GM18870 (cell line): Measurements from ENCODE around the gene CTCF.

ENCODE experiments used
- ATAC-seq: cut with Tn5 transposase; IDR thresholded peaks from one replicate; pipeline ENCODE4 v1.9.1; 2021; ENCODE audit warnings: moderate library complexity; ENCODE audit not compliant: unreplicated experiment

The CTCF gene

DNA sequence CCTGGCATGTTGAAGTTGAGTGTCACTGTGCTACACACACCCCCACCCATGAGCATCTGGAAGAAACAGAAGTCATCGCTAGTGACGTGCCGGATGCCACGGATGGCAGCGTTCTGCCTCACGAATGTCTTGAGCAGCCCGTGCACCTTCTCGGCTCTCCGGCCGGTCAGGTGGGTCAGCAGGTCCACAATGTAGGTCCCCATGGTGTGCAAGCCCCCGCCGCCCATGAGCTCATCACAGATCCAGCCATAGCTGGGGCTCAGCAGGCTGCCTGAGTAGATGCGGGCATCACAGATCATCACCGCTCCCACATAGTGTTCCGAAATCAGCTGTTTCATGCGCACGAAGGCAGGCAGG is 113.2 kb downstream of the CTCF start:
- ATAC-seq, result no peak

DNA sequence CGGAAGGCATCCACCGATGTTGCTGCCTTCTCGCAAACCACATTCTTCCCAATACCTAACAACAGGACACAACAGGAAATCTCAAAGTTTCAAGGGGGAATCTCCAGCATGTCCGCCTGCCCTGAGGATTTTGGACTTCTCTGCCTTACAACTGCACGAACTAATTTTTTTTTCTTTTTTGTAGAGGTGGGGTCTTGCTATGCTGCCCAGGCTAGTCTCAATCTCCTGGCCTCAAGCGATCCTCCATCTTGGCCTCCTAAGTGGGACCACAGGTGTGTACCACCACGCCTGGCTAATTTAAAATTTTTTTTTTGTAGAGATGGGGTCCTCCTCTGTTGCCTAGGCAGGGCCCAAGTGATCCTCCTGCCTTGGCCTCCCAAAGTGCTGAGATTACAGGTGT is 113.7 kb downstream of the CTCF start:
- ATAC-seq, result no peak

GRCh38 chr16:67676516-67676915 is 114.2 kb downstream of the CTCF start:
- no peak for ATAC-seq

DNA sequence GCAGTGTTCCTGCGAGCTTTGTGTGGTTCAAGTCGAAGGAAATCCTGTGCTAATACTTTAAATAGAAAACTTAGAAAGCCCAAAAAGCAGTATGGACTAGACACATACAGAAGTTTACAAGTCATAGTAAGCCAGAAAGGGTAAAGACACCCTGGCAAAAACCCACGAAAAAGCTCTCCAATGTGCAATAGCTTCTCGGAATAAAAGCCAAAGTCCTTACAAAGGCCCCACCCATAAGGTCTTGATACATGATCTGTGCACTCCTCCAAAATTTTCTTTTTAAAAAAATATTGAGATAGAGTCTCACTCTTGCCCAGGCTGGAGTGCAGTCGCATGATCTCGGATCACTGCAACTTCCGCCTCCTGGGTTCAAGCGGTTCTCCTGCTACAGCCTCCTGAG is 114.6 kb downstream of the CTCF start:
- ATAC-seq, result no peak

DNA sequence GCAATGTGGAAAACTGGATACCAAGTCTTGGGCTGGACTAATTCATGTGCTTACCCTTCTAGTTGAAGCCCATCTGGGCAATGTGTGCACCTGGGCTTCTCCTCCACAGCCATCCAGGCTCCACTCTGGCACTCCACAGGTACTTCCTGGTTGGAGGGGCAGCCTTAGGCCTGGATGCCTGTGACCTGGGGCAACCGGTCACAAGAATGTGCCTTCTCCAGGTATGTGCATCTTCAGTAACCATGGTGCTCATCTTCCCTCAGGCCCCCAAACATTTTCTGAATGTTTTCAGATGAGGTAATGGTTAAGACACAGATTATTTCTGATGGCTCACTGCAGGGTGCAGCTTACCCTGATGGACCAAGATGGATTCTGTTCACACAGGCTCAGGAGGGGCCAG is 115.4 kb downstream of the CTCF start:
- ATAC-seq, result no peak

GRCh38 chr16:67678354-67679023 is 116.2 kb downstream of the CTCF start:
- no peak for ATAC-seq

GRCh38 chr16:67679935-67680897 is 117.9 kb downstream of the CTCF start:
- ATAC-seq, result no peak

DNA sequence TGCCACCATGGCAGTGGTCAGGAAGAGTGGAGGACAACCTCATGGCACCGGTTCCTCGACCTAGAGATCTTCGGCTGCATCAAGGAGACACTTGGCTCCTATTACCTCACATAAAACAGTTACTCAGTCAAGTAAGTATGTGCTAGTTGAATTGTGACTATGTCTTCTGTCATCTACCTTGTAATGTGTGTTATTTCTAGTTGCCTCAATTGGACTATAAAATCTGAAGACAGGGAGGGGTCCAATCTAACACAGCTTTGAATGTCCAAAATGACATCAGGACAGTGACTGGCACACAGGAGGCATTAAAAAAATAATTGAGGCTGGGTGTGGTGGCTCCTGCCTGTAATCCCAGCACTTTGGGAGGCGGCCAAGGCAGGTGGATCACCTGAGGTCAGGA is 121.4 kb downstream of the CTCF start:
- ATAC-seq, result no peak

DNA sequence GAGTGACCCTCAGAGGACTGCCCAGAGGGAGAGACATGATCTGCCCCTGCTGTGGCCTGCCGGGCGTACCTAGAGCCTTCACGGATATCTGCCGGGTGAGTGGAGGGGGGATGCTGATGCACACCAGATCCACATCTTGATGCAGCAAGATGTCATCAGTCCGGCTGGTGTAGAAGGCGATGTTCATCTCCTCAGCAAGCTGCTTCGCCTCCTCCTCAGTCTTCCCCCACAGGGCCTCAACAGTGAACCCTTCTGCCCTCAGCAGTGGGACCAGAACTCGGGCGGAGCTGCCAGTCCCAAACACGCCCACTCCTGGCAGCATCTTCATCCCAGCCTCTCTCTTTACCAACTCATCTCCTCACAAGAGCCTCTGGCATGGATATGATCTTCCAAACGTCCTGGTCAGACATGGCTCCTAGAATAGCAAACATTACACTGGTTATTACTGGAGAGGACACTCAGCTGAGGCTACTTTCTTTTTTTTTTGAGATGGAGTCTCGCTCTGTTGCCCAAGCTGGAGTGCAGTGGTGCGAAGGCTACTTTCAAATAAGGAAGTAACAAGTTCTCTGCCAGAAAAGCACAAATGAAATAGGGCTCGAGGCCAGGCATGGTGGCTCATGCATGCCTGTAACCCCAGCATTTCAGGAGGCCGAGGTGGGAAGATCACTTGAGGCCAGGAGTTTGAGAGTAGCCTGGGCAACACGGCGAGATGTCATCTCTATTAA is 123.2 kb downstream of the CTCF start:
- no peak for ATAC-seq
